OCI-LY7 (cell line): ENCODE measurements around the gene TPSB2. TPM values are rescaled to one million over a fixed set of nuclear protein-coding genes. Genes with fewer than 3 reads are reported as not detected.
"Not testable (repeated sequence)": the region's sequence is repeated elsewhere in the genome, so short reads cannot be mapped to it uniquely, and the experiment has no call there.

ENCODE experiments used
- Bru-seq: library from RNA; stranded (reverse); fragments of 400-500 nt; gene quantifications from one replicate; lab custom pipeline; 2021; lab: Mats Ljungman, UMichigan
- BruChase-seq, 2 experiments: library from RNA; stranded (reverse); fragments of 400-500 nt; gene quantifications; one replicate each; lab custom pipeline; 2021; lab: Mats Ljungman, UMichigan
- BruUV-seq: library from RNA; stranded (reverse); fragments of 400-500 nt; replicated peaks from 2 replicates; lab custom pipeline; 2021; lab: Mats Ljungman, UMichigan
- CTCF ChIA-PET: fragments of 300-600 bp; sonication (Branson Sonifier 250); formaldehyde crosslinking; loops from one replicate; lab custom pipeline; 2022; ENCODE audit warnings: antibody characterized with exemption; ENCODE audit not compliant: unreplicated experiment; lab: Charles Lee
- POLR2A ChIA-PET: fragments of 300-600 bp; sonication (Branson Sonifier 250); formaldehyde crosslinking; loops from one replicate; lab custom pipeline; 2022; ENCODE audit warnings: antibody characterized with exemption; lab: Charles Lee
- DNase-seq: peaks from one replicate; pipeline ENCODE4 v3.0.0-alpha.2; 2015; ENCODE audit warnings: low spot score
- H2AFZ ChIP-seq: fragments of 200-600 bp; sonication (generic), shearing (Covaris generic); 2 replicates; pipeline ENCODE4 v1.6.1; 2014; ENCODE audit warnings: mild to moderate bottlenecking, antibody characterized with exemption, low read length, moderate library complexity
- H3K27ac ChIP-seq: fragments of 200-600 bp; sonication (generic); 2 replicates; pipeline ENCODE4 v1.5.1; 2014; ENCODE audit warnings: mixed run types, low read depth, mild to moderate bottlenecking, moderate library complexity, low read length, inconsistent platforms; ENCODE audit not compliant: poor library complexity, severe bottlenecking
- H3K36me3 ChIP-seq: fragments of 200-600 bp; sonication (generic); 2 replicates; pipeline ENCODE4 v1.6.1; 2014; ENCODE audit warnings: mild to moderate bottlenecking, antibody characterized with exemption, low read length, moderate library complexity, mixed read lengths; ENCODE audit not compliant: insufficient read depth
- H3K4me1 ChIP-seq: fragments of 200-600 bp; sonication (generic); 2 replicates; pipeline ENCODE4 v1.5.1; 2014; ENCODE audit warnings: mild to moderate bottlenecking, low read length; ENCODE audit not compliant: insufficient read depth, poor library complexity, severe bottlenecking
- H3K4me2 ChIP-seq: fragments of 200-600 bp; sonication (generic); 2 replicates; pipeline ENCODE4 v1.6.1; 2014; ENCODE audit warnings: mild to moderate bottlenecking, low read length
- H3K4me3 ChIP-seq: fragments of 200-600 bp; sonication (generic); 2 replicates; pipeline ENCODE4 v1.5.1; 2014; ENCODE audit warnings: mild to moderate bottlenecking, low read depth, low read length; ENCODE audit not compliant: poor library complexity, severe bottlenecking
- H3K79me2 ChIP-seq: fragments of 200-600 bp; sonication (generic); 2 replicates; pipeline ENCODE4 v1.6.1; 2016; ENCODE audit warnings: low read depth, mild to moderate bottlenecking, low read length, moderate library complexity, mixed read lengths; ENCODE audit not compliant: insufficient read depth
- H3K9me2 ChIP-seq: fragments of 200-600 bp; sonication (generic); 2 replicates; pipeline ENCODE4 v1.6.1; 2016; ENCODE audit warnings: mild to moderate bottlenecking, low read length, mixed read lengths; ENCODE audit not compliant: insufficient read depth
- H3K9me3 ChIP-seq: fragments of 200-600 bp; sonication (generic); 2 replicates; pipeline ENCODE4 v1.6.1; 2014; ENCODE audit warnings: mild to moderate bottlenecking, mixed run types, low read length, mixed read lengths
- H4K20me1 ChIP-seq: fragments of 200-600 bp; sonication (generic); 2 replicates; pipeline ENCODE4 v1.6.1; 2014; ENCODE audit warnings: mild to moderate bottlenecking, antibody characterized with exemption, low read length, moderate library complexity, mixed read lengths; ENCODE audit not compliant: insufficient read depth
- CTCF ChIP-seq: fragments of 200-600 bp; sonication (generic); conservative IDR thresholded peaks from 2 replicates; pipeline ENCODE4 v1.5.1; 2014; ENCODE audit warnings: mild to moderate bottlenecking, antibody characterized with exemption, low read length, moderate library complexity, mixed read lengths
- EZH2phosphoT487 ChIP-seq: fragments of 200-600 bp; sonication (generic); IDR thresholded peaks from 2 replicates; pipeline ENCODE4 v1.6.1; 2018; ENCODE audit warnings: low read depth, borderline replicate concordance, mild to moderate bottlenecking, mixed run types, antibody characterized with exemption, low read length, moderate library complexity, mixed read lengths
- intact Hi-C: fragments of 100-400 bp; cut with micrococcal nuclease; formaldehyde crosslinking; loops from one replicate; pipeline ENCODE4 v1.10.0; 2022; ENCODE audit not compliant: unreplicated experiment
- long read RNA-seq: library from polyadenylated mRNA; stranded (forward); transcript quantifications from one replicate; pipeline ENCODE4 v2.0.0, GENCODE V29; 2022
- total RNA-seq, 2 experiments: library from RNA; depleted of rRNA in 1 of 2; stranded (reverse); fragments of >200 nt in 1 of 2; shearing (Covaris generic) in 1 of 2; gene quantifications; 2 replicates each; pipeline ENCODE4 v1.2.3, GENCODE V29; 2014 to 2022

TPSB2 gene
- total RNA-seq (2014; rRNA removed; shearing (Covaris generic)): not detected in 2 replicates
- total RNA-seq (2022): not detected in 2 replicates
- Bru-seq, nascent RNA: not detected
- BruChase-seq, experiment 1, labeled RNA remaining after a 6-hour chase: not detected
- BruChase-seq, experiment 2, labeled RNA remaining after a 2-hour chase: not detected
- long read RNA-seq: 0 reads

DNA sequence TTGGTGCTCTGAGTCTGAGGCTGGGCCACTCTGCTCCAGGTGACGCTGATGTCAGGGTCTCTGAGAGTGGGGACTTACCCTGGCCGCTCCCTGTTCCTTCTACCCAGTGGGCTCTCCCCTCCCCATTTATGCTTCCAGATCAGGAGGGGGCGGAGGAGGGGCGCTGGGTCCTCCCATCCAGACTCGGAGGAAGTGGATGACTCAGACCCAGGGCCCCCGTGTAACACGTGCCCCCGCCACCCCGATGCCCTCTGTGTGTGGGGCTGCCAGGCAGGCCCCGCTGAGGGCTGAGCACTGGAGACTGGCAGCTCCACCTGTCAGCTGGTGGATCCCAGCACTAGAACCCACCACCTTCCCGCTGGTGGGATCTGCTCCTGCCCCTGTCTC, at the start of gene TPSB2:
Gene TPSB2, minus strand, starts transcription at position 101 of the 387 bp plus-strand sequence. CDS start 233 bp downstream, outside the sequence.
- H4K20me1 ChIP-seq, H3K36me3 ChIP-seq, H3K4me3 ChIP-seq, H3K27ac ChIP-seq, DNase-seq, H3K4me2 ChIP-seq, intact Hi-C loops, H3K79me2 ChIP-seq, CTCF ChIA-PET, H3K4me1 ChIP-seq, POLR2A ChIA-PET, H2AFZ ChIP-seq, H3K9me2 ChIP-seq, H3K9me3 ChIP-seq, BruUV-seq: not testable (repeated sequence)

GRCh38 chr16:1279081-1279944, 49.3 kb upstream of the TPSB2 start:
- CTCF ChIA-PET: no interaction called here

GRCh38 chr16:1278477-1278876, 48.5 kb upstream of the TPSB2 start:
- Histone ChIP-seq H3K9me2 (no peaks in the 10 kb centered on the region), H3K4me2 (no peak overlapping the region), H3K4me1 (no peaks in the 10 kb centered on the region), H2AFZ (no peak overlapping the region), H3K79me2 (no peaks in the 10 kb centered on the region), H3K4me3 (no peak overlapping the region), H3K9me3 (no peaks in the 10 kb centered on the region), H4K20me1 (no peaks in the 10 kb centered on the region), H3K36me3 (no peaks in the 10 kb centered on the region), H3K27ac (no peak overlapping the region)
- ChIA-PET POLR2A (no interaction called here), CTCF (no interaction called here)
- BruUV-seq: no TSS peak
- intact Hi-C loops: no loop called here
- TF ChIP-seq CTCF (no peak), EZH2phosphoT487 (no peak)
- DNase-seq: no peak

More at GRCh38 chr16:1279081-1279944, 49.3 kb upstream of the TPSB2 start:
- Histone ChIP-seq H3K4me2 (no peak overlapping the region), H3K4me1 (no peaks in the 10 kb centered on the region), H3K4me3 (no peak overlapping the region), H3K27ac (no peak overlapping the region), H3K36me3 (no peaks in the 10 kb centered on the region), H2AFZ (no peak overlapping the region), H3K9me2 (no peaks in the 10 kb centered on the region), H3K9me3 (no peaks in the 10 kb centered on the region), H3K79me2 (no peaks in the 10 kb centered on the region), H4K20me1 (no peaks in the 10 kb centered on the region)
- intact Hi-C loops: no loop called here
- POLR2A ChIA-PET: no interaction called here
- BruUV-seq: no TSS peak
- TF ChIP-seq CTCF (no peak), EZH2phosphoT487 (no peak)
- DNase-seq: no peak
